Esophagus muscularis mucosa (tissue), 4 donors: ENCODE results near the gene HOXC12.

Experiments
- EP300 ChIP-seq: sonication (generic); formaldehyde crosslinking; IDR thresholded peaks from one replicate; pipeline ENCODE4 v1.6.1; 2017; ENCODE audit warnings: antibody characterized with exemption
- POLR2A ChIP-seq: fragments of 450-650 bp; IDR thresholded peaks from one replicate; pipeline ENCODE4 v1.6.1; 2017; ENCODE audit warnings: antibody characterized with exemption, moderate library complexity, mild to moderate bottlenecking, low read depth
- POLR2AphosphoS5 ChIP-seq, 2 donors: sonication (generic); formaldehyde crosslinking; IDR thresholded peaks; one replicate each; pipeline ENCODE4 v1.6.1; 2017; ENCODE audit warnings: antibody characterized with exemption in 2 of 2
- TF ChIP-seq, protein P1 (sequence below), 3 experiments: fragments of 200-600 bp in 2 of 3; fragments of 450-650 bp in 1 of 3; sonication (generic) in 2 of 3; IDR thresholded peaks; one replicate each; pipeline ENCODE4 v1.5.1; 2017 to 2019; ENCODE audit warnings: antibody characterized with exemption in 3 of 3, mild to moderate bottlenecking in 2 of 3, moderate library complexity in 1 of 3

DNA sequence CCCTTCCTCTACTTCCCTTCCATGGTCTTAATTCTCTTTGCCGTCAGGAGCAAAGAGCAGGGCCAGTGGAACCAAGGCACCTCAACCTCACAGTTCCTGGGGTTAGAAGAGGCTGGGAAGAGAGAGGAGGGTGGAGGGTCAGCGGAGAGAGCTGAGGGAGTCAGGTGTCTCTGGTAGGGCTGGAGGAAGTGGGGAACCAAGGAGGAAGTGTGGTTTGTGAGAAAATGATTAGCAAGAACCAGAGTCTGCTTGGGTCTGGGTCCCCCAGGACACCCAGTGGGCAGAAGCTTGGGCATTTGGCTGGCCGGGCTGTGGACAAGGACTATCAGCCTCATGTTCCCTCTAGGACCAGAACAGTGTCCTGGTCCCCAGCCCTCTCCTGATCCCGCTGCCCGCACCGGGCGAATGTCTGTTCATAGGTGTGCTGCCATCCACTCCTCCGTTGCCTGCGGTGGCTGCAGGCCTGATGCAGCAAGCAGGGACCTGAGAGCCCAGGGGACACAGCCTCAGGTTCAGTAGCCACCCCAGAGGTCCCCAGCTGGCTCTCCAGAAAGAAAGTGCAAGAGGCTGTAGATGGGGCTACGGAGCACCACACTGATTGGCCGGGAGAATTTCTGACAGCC, 2.3 kb downstream of the HOXC12 start:
- TF ChIP-seq, protein P1, sequence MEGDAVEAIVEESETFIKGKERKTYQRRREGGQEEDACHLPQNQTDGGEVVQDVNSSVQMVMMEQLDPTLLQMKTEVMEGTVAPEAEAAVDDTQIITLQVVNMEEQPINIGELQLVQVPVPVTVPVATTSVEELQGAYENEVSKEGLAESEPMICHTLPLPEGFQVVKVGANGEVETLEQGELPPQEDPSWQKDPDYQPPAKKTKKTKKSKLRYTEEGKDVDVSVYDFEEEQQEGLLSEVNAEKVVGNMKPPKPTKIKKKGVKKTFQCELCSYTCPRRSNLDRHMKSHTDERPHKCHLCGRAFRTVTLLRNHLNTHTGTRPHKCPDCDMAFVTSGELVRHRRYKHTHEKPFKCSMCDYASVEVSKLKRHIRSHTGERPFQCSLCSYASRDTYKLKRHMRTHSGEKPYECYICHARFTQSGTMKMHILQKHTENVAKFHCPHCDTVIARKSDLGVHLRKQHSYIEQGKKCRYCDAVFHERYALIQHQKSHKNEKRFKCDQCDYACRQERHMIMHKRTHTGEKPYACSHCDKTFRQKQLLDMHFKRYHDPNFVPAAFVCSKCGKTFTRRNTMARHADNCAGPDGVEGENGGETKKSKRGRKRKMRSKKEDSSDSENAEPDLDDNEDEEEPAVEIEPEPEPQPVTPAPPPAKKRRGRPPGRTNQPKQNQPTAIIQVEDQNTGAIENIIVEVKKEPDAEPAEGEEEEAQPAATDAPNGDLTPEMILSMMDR (IDR thresholded peaks at IDR 0.05), result no peak
- TF ChIP-seq POLR2AphosphoS5 (IDR thresholded peaks at IDR 0.05) (no peak), POLR2A (no peak), EP300 (no peak)
